Measurements from ENCODE around the gene NET1. TPM values are rescaled to one million over a fixed set of nuclear protein-coding genes. Genes with fewer than 3 reads are reported as not detected.

The NET1 gene
- total RNA-seq, 1 donor from 2014 or later, result 113 TPM

GRCh38 chr10:5418584-5418983 lies 6.2 kb downstream of the NET1 start:
- no peak for DNase-seq (ENCODE audit: low read depth)
- Histone ChIP-seq H3K4me3 (ENCODE audit: low read depth, low read length) (no peak overlapping the region), H3K27me3 (ENCODE audit: control insufficient read depth, insufficient read depth, low read length) (no peaks in the 10 kb centered on the region), H3K36me3 (ENCODE audit: control insufficient read depth, insufficient read depth, low read length) (no peaks in the 10 kb centered on the region)
- no peak for TF ChIP-seq CTCF (IDR thresholded peaks at IDR 0.05; ENCODE audit: insufficient read depth, low read length, poor library complexity, severe bottlenecking)

GRCh38 chr10:5419466-5420094 lies 7.2 kb downstream of the NET1 start:
- no peak for DNase-seq (ENCODE audit: low read depth)
- H3K36me3 ChIP-seq (ENCODE audit: control insufficient read depth, insufficient read depth, low read length), result no peaks in the 10 kb centered on the region
- TF ChIP-seq CTCF (IDR thresholded peaks at IDR 0.05; ENCODE audit: insufficient read depth, low read length, poor library complexity, severe bottlenecking), result no peak
- no peaks in the 10 kb centered on the region for H3K27me3 ChIP-seq (ENCODE audit: control insufficient read depth, insufficient read depth, low read length)
- no peak overlapping the region for H3K4me3 ChIP-seq (ENCODE audit: low read depth, low read length)

- Histone ChIP-seq H3K36me3 (ENCODE audit: control insufficient read depth, insufficient read depth, low read length) (no peaks in the 10 kb centered on the region), H3K27me3 (ENCODE audit: control insufficient read depth, insufficient read depth, low read length) (no peaks in the 10 kb centered on the region), H3K4me3 (ENCODE audit: low read depth, low read length) (no peak overlapping the region)
- no peak for DNase-seq (ENCODE audit: low read depth)
- TF ChIP-seq CTCF (IDR thresholded peaks at IDR 0.05; ENCODE audit: insufficient read depth, low read length, poor library complexity, severe bottlenecking), result no peak
Observed at GRCh38 chr10:5423771-5424170, 11.4 kb downstream of the NET1 start.

- no peak for DNase-seq (ENCODE audit: low read depth)
- no peak for TF ChIP-seq CTCF (IDR thresholded peaks at IDR 0.05; ENCODE audit: insufficient read depth, low read length, poor library complexity, severe bottlenecking)
- H3K4me3 ChIP-seq (ENCODE audit: low read depth, low read length), result no peak overlapping the region
Observed at GRCh38 chr10:5424751-5425150, 12.4 kb downstream of the NET1 start.

GRCh38 chr10:5428133-5428532 lies 15.8 kb downstream of the NET1 start:
- no peak for DNase-seq (ENCODE audit: low read depth)
- Histone ChIP-seq H3K27me3 (ENCODE audit: control insufficient read depth, insufficient read depth, low read length) (no peaks in the 10 kb centered on the region), H3K4me3 (ENCODE audit: low read depth, low read length) (no peak overlapping the region), H3K36me3 (ENCODE audit: control insufficient read depth, insufficient read depth, low read length) (no peaks in the 10 kb centered on the region)
- TF ChIP-seq CTCF (IDR thresholded peaks at IDR 0.05; ENCODE audit: insufficient read depth, low read length, poor library complexity, severe bottlenecking), result no peak

More at GRCh38 chr10:5424751-5425150, 12.4 kb downstream of the NET1 start:
- H3K27me3 ChIP-seq (ENCODE audit: control insufficient read depth, insufficient read depth, low read length), result no peaks in the 10 kb centered on the region
- no peaks in the 10 kb centered on the region for H3K36me3 ChIP-seq (ENCODE audit: control insufficient read depth, insufficient read depth, low read length)

- no peaks in the 10 kb centered on the region for H3K36me3 ChIP-seq (ENCODE audit: control insufficient read depth, insufficient read depth, low read length)
Observed at GRCh38 chr10:5433182-5433581, 20.8 kb downstream of the NET1 start.

More at GRCh38 chr10:5433182-5433581, 20.8 kb downstream of the NET1 start:
- DNase-seq (ENCODE audit: low read depth), result no peak
- Histone ChIP-seq H3K27me3 (ENCODE audit: control insufficient read depth, insufficient read depth, low read length) (no peaks in the 10 kb centered on the region), H3K4me3 (ENCODE audit: low read depth, low read length) (no peak overlapping the region)
- no peak for TF ChIP-seq CTCF (IDR thresholded peaks at IDR 0.05; ENCODE audit: insufficient read depth, low read length, poor library complexity, severe bottlenecking)

All from kidney epithelial cell (primary cell).